ENCODE measurements around the gene C16orf82.

GRCh38 chr16:27098366-27099049 is 31.8 kb downstream of the C16orf82 start:
- no peak for TF ChIP-seq ESRRA (IDR thresholded peaks at IDR 0.05; ENCODE audit: borderline replicate concordance, low read length)
- TF ChIP-seq CTCF (IDR thresholded peaks at IDR 0.05) = no peak
- TF ChIP-seq RFX5 (IDR thresholded peaks at IDR 0.05) = no peak
- no peak for TF ChIP-seq CBX2 (IDR thresholded peaks at IDR 0.05; ENCODE audit: borderline replicate concordance, low read depth)
- TF ChIP-seq RARB (CRISPR knock-in tag; IDR thresholded peaks at IDR 0.05) = no peak
- no peak for TF ChIP-seq BHLHE40 (IDR thresholded peaks at IDR 0.05; ENCODE audit: low read depth, low read length)
- TF ChIP-seq POLR2A (IDR thresholded peaks at IDR 0.05; ENCODE audit: low read length) = no peak
- no peak for TF ChIP-seq EP300 (IDR thresholded peaks at IDR 0.05)
- no peak for TF ChIP-seq RCOR1 (IDR thresholded peaks at IDR 0.05; ENCODE audit: low read depth, low read length)
